ENCODE results near the gene MAP3K20.

DNA sequence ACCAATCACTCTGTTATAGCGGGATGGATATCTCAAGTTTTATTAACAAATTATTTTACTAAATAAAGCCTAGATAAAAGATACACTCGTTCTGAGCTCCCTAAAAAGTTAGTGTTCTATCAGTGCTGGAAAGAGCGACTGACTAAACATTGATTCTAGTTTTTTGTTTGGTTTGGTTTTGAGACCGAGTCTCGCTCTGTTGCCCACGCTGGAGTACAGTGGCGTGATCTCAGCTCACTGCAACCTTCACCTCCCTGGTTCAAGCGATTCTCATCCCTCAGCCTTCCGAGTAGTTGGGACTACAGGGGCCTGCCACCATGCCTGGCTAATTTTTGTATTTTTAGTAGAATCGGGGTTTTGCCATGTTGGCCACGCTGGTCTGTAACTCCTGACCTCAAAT is 205.2 kb downstream of the MAP3K20 start:
- TF ChIP-seq, protein P1, sequence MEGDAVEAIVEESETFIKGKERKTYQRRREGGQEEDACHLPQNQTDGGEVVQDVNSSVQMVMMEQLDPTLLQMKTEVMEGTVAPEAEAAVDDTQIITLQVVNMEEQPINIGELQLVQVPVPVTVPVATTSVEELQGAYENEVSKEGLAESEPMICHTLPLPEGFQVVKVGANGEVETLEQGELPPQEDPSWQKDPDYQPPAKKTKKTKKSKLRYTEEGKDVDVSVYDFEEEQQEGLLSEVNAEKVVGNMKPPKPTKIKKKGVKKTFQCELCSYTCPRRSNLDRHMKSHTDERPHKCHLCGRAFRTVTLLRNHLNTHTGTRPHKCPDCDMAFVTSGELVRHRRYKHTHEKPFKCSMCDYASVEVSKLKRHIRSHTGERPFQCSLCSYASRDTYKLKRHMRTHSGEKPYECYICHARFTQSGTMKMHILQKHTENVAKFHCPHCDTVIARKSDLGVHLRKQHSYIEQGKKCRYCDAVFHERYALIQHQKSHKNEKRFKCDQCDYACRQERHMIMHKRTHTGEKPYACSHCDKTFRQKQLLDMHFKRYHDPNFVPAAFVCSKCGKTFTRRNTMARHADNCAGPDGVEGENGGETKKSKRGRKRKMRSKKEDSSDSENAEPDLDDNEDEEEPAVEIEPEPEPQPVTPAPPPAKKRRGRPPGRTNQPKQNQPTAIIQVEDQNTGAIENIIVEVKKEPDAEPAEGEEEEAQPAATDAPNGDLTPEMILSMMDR (IDR thresholded peaks at IDR 0.05) = no peak
- TF ChIP-seq POLR2A (IDR thresholded peaks at IDR 0.05) = no peak

Data from thyroid gland (tissue), 4 donors.